Astrocyte (in vitro differentiated cells and primary cell): ENCODE data around the gene ZNF549. TPM values are rescaled to one million over a fixed set of nuclear protein-coding genes. Genes with fewer than 3 reads are reported as not detected.

Experiments used
- DNase-seq: peaks from one replicate; pipeline ENCODE4 v3.0.0-alpha.2; 2010; ENCODE audit warnings: low read depth
- FAIRE-seq: peaks from 2 replicates; lab custom pipeline; 2011; peaks lifted over from hg19 to GRCh38; lab: Jason Lieb, UNC
- H2AFZ ChIP-seq: 2 replicates; pipeline ENCODE4 v1.6.0; 2012; ENCODE audit warnings: low read depth, low read length, inconsistent platforms
- H3K27ac ChIP-seq: 2 replicates; pipeline ENCODE4 v1.5.1; 2011; ENCODE audit warnings: low read depth, low read length, inconsistent platforms
- H3K27me3 ChIP-seq: 2 replicates; pipeline ENCODE4 v1.6.0; 2011; ENCODE audit warnings: low read length, inconsistent platforms; ENCODE audit not compliant: insufficient read depth
- H3K36me3 ChIP-seq: 2 replicates; pipeline ENCODE4 v1.5.1; 2011; ENCODE audit warnings: low read length, inconsistent platforms; ENCODE audit not compliant: insufficient read depth
- H3K4me1 ChIP-seq: 2 replicates; pipeline ENCODE4 v1.5.1; 2011; ENCODE audit warnings: low read length, inconsistent platforms; ENCODE audit not compliant: insufficient read depth
- H3K4me2 ChIP-seq: 2 replicates; pipeline ENCODE4 v1.6.0; 2012; ENCODE audit warnings: low read length, inconsistent platforms
- H3K4me3 ChIP-seq: 2 replicates; pipeline ENCODE4 v1.5.1; 2011; ENCODE audit warnings: low read depth, mild to moderate bottlenecking, low read length, inconsistent platforms; ENCODE audit not compliant: insufficient read depth
- H3K79me2 ChIP-seq: 2 replicates; pipeline ENCODE4 v1.6.0; 2012; ENCODE audit warnings: mild to moderate bottlenecking, low read length, inconsistent platforms; ENCODE audit not compliant: insufficient read depth
- H3K9ac ChIP-seq: 2 replicates; pipeline ENCODE4 v1.6.0; 2012; ENCODE audit warnings: mild to moderate bottlenecking, low read length, inconsistent platforms
- H3K9me3 ChIP-seq: 2 replicates; pipeline ENCODE4 v1.5.1; 2012; ENCODE audit warnings: low read depth, mild to moderate bottlenecking, low read length, inconsistent platforms; ENCODE audit not compliant: insufficient read depth
- H4K20me1 ChIP-seq: 2 replicates; pipeline ENCODE4 v1.6.0; 2012; ENCODE audit warnings: low read length, inconsistent platforms; ENCODE audit not compliant: insufficient read depth
- H3K27ac Mint-ChIP-seq: one replicate; pipeline ENCODE4 v1.8.0; 2021; ENCODE audit warnings: mild to moderate bottlenecking, mixed read lengths; ENCODE audit not compliant: unreplicated experiment
- H3K27me3 Mint-ChIP-seq: one replicate; pipeline ENCODE4 v1.8.0; 2021; ENCODE audit warnings: low read depth, mixed read lengths; ENCODE audit not compliant: unreplicated experiment
- H3K36me3 Mint-ChIP-seq: one replicate; pipeline ENCODE4 v1.8.0; 2021; ENCODE audit warnings: low read depth, mixed read lengths; ENCODE audit not compliant: unreplicated experiment
- H3K4me1 Mint-ChIP-seq: one replicate; pipeline ENCODE4 v1.8.0; 2021; ENCODE audit warnings: low read depth, mixed read lengths; ENCODE audit not compliant: unreplicated experiment
- H3K4me3 Mint-ChIP-seq: one replicate; pipeline ENCODE4 v1.8.0; 2021; ENCODE audit warnings: mild to moderate bottlenecking, moderate library complexity, mixed read lengths; ENCODE audit not compliant: unreplicated experiment
- H3K9me3 Mint-ChIP-seq: one replicate; pipeline ENCODE4 v1.8.0; 2021; ENCODE audit warnings: mild to moderate bottlenecking, mixed read lengths; ENCODE audit not compliant: unreplicated experiment
- EZH2 ChIP-seq: IDR thresholded peaks from 2 replicates; pipeline ENCODE4 v1.6.1; 2012; ENCODE audit warnings: mild to moderate bottlenecking, low read length, inconsistent platforms; ENCODE audit not compliant: insufficient read depth
- total RNA-seq: library from RNA; stranded (reverse); gene quantifications from 2 replicates; pipeline ENCODE4 v1.2.1, GENCODE V29; 2021
- TF ChIP-seq, protein P1 (sequence below): IDR thresholded peaks from 2 replicates; pipeline ENCODE4 v1.5.1; 2011; ENCODE audit warnings: low read depth, mild to moderate bottlenecking, inconsistent platforms, low read length, moderate library complexity; ENCODE audit not compliant: insufficient read depth

The ZNF549 gene
- total RNA-seq, 1 donor from 2014 or later: 7.3 TPM

DNA sequence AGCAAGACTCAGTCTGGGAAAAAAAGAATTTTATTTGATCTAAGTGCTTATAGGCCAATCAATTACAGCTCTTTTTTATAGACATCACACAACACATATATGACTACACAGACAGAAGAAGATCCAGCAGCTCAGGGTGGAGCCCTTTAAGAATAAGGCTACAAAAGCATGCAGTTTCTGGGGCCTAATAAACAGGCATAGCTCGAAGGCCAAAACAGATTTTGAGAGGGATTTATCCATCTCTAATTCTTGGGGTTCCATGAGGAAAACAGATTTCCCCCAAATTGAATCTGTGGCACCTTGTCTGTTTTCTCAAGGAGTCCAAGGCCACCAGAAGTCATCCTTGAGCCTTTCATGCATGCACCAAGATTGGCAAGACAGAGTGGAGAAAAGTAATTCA lies 36.4 kb downstream of the ZNF549 start:
- H4K20me1 ChIP-seq: peaks cover 1% of the 10 kb centered on the region
- DNase-seq (no peak), FAIRE-seq (no peak)
- Mint-ChIP-seq H3K4me3 (no peak overlapping the region), H3K27me3 (no peaks in the 10 kb centered on the region), H3K36me3 (peaks cover 12% of the 10 kb centered on the region), H3K9me3 (peaks cover 74% of the 10 kb centered on the region), H3K27ac (no peak overlapping the region), H3K4me1 (peaks cover 1% of the 10 kb centered on the region)
- no peak overlapping the region for H3K4me3 ChIP-seq
- no peak for TF ChIP-seq EZH2
- TF ChIP-seq, protein P1, sequence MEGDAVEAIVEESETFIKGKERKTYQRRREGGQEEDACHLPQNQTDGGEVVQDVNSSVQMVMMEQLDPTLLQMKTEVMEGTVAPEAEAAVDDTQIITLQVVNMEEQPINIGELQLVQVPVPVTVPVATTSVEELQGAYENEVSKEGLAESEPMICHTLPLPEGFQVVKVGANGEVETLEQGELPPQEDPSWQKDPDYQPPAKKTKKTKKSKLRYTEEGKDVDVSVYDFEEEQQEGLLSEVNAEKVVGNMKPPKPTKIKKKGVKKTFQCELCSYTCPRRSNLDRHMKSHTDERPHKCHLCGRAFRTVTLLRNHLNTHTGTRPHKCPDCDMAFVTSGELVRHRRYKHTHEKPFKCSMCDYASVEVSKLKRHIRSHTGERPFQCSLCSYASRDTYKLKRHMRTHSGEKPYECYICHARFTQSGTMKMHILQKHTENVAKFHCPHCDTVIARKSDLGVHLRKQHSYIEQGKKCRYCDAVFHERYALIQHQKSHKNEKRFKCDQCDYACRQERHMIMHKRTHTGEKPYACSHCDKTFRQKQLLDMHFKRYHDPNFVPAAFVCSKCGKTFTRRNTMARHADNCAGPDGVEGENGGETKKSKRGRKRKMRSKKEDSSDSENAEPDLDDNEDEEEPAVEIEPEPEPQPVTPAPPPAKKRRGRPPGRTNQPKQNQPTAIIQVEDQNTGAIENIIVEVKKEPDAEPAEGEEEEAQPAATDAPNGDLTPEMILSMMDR: no peak
- H3K27me3 ChIP-seq: no peaks in the 10 kb centered on the region
- no peak overlapping the region for H3K27ac ChIP-seq
- no peak overlapping the region for H2AFZ ChIP-seq
- no peaks in the 10 kb centered on the region for H3K36me3 ChIP-seq
- H3K4me1 ChIP-seq: peaks cover 7% of the 10 kb centered on the region
- no peak overlapping the region for H3K9ac ChIP-seq
- no peak overlapping the region for H3K4me2 ChIP-seq
- H3K9me3 ChIP-seq: peaks cover 43% of the 10 kb centered on the region
- H3K79me2 ChIP-seq: peaks cover 11% of the 10 kb centered on the region

DNA sequence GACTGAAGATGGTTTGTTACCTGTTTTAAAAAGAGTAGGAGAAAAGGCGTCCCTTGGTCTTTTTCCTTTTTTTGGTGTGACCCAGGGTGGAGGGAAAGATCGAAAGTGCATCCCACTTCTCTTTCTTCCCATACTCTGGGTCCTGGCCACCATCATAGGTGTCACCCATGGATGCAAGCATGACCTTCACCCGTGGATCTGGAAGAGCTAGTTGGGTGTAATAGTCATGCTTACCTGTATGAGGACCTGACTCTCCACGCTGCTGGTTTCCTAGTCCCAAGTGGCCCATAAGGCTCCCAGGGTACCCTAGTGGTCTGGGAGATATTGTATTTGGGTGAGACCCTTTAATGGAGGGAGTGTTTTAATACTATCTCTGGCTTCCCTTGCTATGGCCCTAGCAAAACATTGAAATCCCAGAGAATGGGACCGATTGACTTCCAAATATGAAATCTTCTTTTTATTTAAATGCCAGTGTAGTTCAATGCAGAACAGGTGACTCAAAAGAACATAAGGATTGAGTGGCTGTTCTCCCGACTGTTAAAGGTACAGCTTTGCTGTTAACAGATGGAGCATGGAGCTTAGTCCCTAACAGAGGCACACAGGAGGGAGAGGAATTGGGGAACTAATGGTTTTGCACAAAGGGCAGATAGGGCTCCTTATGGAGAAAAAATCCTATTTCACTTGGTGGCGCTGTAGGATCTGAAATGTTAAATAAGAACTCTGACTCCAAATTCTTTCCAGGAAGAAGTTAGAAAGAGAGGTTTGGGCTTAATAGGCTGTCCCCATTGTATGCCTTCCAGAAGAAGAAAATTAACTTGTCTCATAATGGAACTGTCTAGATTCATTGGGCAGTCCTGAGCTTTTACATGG lies 39.5 kb downstream of the ZNF549 start:
- peaks cover 26% of the 10 kb centered on the region for H3K36me3 Mint-ChIP-seq
- no peaks in the 10 kb centered on the region for H3K36me3 ChIP-seq

More for the DNA sequence above, 39.5 kb downstream of the ZNF549 start:
- Mint-ChIP-seq H3K9me3 (peaks cover 81% of the 10 kb centered on the region), H3K27ac (no peak overlapping the region), H3K4me3 (no peak overlapping the region), H3K4me1 (no peaks in the 10 kb centered on the region), H3K27me3 (no peaks in the 10 kb centered on the region)
- Histone ChIP-seq H3K4me3 (no peak overlapping the region), H3K27me3 (no peaks in the 10 kb centered on the region), H3K4me1 (no peaks in the 10 kb centered on the region), H3K27ac (no peak overlapping the region), H3K9me3 (peaks cover 61% of the 10 kb centered on the region), H3K4me2 (no peak overlapping the region), H2AFZ (no peak overlapping the region), H3K79me2 (no peaks in the 10 kb centered on the region), H4K20me1 (no peaks in the 10 kb centered on the region), H3K9ac (no peak overlapping the region)
- FAIRE-seq (no peak), DNase-seq (peak; percentile 48)
- TF ChIP-seq, protein P1: no peak
- no peak for TF ChIP-seq EZH2
